Non-pigmented ciliary epithelial cell (primary cell): Measurements from ENCODE around the gene TRAP1.
"Not testable (repeated sequence)": the region's sequence is repeated elsewhere in the genome, so short reads cannot be mapped to it uniquely, and the experiment has no call there.

ENCODE experiments used
- DNase-seq: peaks from one replicate; pipeline ENCODE4 v3.0.0-alpha.2; 2010; ENCODE audit warnings: low read depth

TRAP1 gene

GRCh38 chr16:3611146-3611975, 106.0 kb downstream of the TRAP1 start, which contains the start of gene SLX4:
TSS of gene SLX4 (minus strand) at chr16:3611606. CDS start at chr16:3608964, 2,642 bp downstream.
- DNase-seq = peak; percentile 32

GRCh38 chr16:3610698-3611145, 106.6 kb downstream of the TRAP1 start:
- no peak for DNase-seq

- no peak for DNase-seq
Observed at GRCh38 chr16:3609895-3610697, 107.2 kb downstream of the TRAP1 start.

GRCh38 chr16:3608976-3609375, 108.3 kb downstream of the TRAP1 start:
- not testable (repeated sequence) for DNase-seq

- no peak for DNase-seq
Observed at GRCh38 chr16:3608069-3608468, 109.3 kb downstream of the TRAP1 start.
